IPS-NIHi7 (cell line): ENCODE measurements around the gene EXOSC3.

Source experiments
- DNase-seq: peaks from one replicate; pipeline ENCODE4 v3.0.0; 2012; ENCODE audit warnings: mixed read lengths; ENCODE audit errors: extremely low spot score

EXOSC3 gene

DNA sequence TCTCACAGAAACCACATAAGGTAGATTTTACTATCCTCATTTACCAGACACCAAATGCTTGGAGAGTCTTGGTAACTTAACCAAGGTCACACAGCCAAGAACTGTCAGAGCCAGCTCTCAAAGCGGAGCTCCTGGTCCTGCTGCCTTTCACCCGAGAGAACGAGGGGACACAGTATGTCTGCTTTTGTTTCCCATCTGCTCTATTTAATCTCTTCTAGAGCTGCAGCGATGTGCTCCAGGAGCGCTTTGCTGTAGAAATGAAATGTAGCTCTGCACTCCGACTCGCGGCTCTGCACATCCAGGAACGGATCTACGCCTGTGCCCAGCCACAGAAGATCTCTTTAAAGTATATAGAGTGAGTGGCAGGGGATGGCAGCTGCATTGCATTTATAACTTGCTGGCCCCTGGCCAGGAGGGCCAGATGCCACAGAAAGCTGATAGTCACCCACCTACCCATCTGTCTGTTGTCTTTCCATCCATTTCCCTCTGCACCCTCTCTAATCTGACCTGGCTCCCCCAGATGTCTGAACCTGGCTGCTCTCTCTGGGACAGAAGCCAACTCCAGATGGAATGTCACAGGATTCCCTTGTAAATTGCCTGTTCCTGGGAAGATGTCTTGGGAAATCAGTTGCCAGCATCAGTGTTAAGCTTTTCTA lies 52.6 kb downstream of the EXOSC3 start:
- no peak for DNase-seq

DNA sequence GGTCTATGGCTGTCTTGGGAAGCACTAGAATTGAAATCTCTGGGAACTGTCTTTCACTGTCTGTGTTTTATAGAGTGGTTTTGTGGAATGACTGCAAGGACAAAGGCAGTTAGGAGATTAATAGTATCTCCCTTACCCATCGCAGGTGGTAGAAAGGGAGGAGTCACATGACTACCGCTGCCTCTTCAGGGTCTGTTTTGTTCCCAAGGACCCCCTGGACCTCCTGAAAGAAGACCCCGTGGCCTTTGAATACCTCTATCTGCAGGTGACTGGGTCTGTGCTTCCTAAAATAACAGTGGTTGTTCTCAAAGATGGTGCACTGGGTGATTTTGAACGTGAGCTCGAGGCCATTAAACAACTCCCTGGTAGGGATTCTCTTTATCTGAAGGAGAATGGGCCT lies 54.0 kb downstream of the EXOSC3 start:
- DNase-seq = no peak

DNA sequence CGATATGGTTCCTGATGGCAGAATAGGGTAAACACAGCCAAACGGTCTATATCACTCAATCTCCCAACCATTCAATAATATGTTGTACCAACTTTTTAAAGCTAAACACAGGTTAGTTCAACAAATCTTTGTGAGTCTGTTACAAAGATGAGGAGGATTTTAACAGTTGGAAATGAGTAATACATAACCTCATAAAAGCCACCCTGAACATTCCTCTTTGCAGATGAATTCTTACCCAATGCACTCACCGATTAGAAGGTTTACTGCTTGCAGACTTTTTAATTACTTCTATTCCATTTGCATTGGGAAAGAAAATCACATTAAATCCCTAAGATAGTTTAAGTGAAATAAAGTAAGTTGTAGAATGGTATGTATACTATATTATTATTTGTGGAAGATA lies 54.6 kb downstream of the EXOSC3 start:
- DNase-seq = no peak
